ENCODE data around the gene CYP27A1.
"Not testable (repeated sequence)": the region's sequence is repeated elsewhere in the genome, so short reads cannot be mapped to it uniquely, and the experiment has no call there.

The CYP27A1 gene

GRCh38 chr2:218754781-218755180, 27.2 kb upstream of the CYP27A1 start:
- H3K4me1 ChIP-seq (ENCODE audit: insufficient read depth, low read length): no peaks in the 10 kb centered on the region
- H3K9me3 ChIP-seq (ENCODE audit: control insufficient read depth, insufficient read depth, low read length): no peaks in the 10 kb centered on the region
- H3K36me3 ChIP-seq (ENCODE audit: insufficient read depth, low read length): peaks cover 26% of the 10 kb centered on the region
- no peak overlapping the region for H3K9ac ChIP-seq (ENCODE audit: low read depth, low read length)

GRCh38 chr2:218755198-218755566, 26.8 kb upstream of the CYP27A1 start:
- peaks cover 22% of the 10 kb centered on the region for H3K36me3 ChIP-seq (ENCODE audit: insufficient read depth, low read length)
- no peaks in the 10 kb centered on the region for H3K9me3 ChIP-seq (ENCODE audit: control insufficient read depth, insufficient read depth, low read length)
- no peak overlapping the region for H3K9ac ChIP-seq (ENCODE audit: low read depth, low read length)
- H3K4me1 ChIP-seq (ENCODE audit: insufficient read depth, low read length): no peaks in the 10 kb centered on the region

DNA sequence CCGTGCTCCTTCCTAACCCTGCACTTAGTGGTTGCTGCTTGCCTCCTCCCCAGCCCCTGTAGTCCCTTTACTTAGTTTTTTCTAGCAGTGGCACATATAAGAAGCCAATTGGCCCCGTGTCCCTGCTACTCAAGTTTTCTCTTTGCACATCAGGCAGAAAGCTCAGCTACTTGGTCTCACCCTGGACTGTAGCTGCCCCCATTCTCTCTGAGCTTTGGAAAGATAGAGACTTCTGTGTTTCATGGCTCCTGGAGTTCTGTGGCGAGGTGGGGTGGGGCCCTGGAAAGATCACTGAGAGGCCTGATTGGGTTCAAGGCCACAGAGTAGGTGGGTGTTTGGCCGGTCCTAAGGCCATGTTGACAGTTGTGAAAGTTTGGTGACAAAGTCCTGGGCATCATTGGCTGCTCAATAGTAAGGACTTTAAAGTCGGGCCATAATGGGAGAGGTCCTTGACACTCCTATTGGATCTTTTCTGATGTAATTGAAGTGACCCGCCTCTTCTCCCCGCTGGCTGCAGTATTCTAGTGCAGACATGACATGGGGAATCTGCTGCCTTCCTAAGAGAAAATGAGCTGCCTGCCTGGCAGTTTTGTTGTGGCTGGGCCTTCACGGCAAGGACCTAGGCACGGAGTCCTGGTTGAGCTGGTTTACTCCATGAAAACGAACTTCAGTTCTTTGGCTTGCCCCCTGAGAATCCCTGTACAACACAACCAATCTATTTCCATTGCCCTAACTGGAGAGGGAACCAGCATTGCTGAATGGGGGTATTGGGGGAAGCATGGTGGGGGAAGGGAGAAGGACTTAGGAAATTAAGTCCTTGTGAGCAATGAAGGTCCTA, 26.2 kb upstream of the CYP27A1 start:
- Histone ChIP-seq H3K36me3 (ENCODE audit: insufficient read depth, low read length) (peaks cover 19% of the 10 kb centered on the region), H3K4me1 (ENCODE audit: insufficient read depth, low read length) (no peaks in the 10 kb centered on the region), H3K9me3 (ENCODE audit: control insufficient read depth, insufficient read depth, low read length) (no peaks in the 10 kb centered on the region), H3K9ac (ENCODE audit: low read depth, low read length) (no peak overlapping the region)

DNA sequence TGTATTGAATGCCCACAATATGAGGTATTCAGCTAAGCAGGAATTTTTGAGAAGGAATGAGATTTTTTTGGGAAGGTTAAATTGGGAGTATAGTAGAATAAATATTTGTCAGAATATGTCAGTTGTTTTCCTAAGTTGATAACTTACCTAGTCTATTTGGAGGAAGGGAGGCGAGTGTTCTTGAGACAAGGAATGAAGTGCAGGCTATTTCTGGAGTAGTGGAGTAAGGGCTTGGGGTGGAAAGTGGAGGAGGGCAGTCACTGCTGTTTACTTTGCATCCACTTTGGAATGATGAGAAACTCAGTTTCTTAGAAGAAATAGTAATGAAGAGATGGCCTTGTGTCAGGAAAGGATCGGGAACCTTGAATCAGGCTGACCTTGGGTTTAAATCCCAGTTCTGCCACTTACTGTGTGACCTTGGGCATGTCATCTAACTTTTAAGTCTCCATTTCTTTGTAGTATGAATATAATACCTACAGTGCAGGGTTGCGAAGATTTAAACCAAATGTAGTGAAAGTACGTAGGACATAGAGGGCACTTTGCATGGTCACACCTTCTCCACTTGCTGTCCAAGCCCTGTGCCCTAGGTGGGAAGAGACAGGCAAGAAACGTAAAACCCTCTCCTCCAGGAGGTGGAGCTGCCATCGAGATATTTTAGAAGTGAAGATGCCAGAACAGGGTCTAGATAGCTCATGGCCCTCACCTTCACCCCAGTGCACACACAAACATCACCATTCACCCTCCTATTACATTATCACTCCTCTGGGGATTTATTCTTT, 25.2 kb upstream of the CYP27A1 start:
- H3K9me3 ChIP-seq (ENCODE audit: control insufficient read depth, insufficient read depth, low read length): no peaks in the 10 kb centered on the region
- H3K36me3 ChIP-seq (ENCODE audit: insufficient read depth, low read length): peaks cover 19% of the 10 kb centered on the region
- no peak overlapping the region for H3K9ac ChIP-seq (ENCODE audit: low read depth, low read length)
- no peaks in the 10 kb centered on the region for H3K4me1 ChIP-seq (ENCODE audit: insufficient read depth, low read length)

GRCh38 chr2:218761795-218762194, 20.2 kb upstream of the CYP27A1 start:
- H3K9ac ChIP-seq (ENCODE audit: low read depth, low read length): no peak overlapping the region
- no peaks in the 10 kb centered on the region for H3K4me1 ChIP-seq (ENCODE audit: insufficient read depth, low read length)
- H3K36me3 ChIP-seq (ENCODE audit: insufficient read depth, low read length): no peaks in the 10 kb centered on the region
- no peaks in the 10 kb centered on the region for H3K9me3 ChIP-seq (ENCODE audit: control insufficient read depth, insufficient read depth, low read length)

GRCh38 chr2:218772759-218773158, 9.2 kb upstream of the CYP27A1 start:
- not testable (repeated sequence) for H3K9me3 ChIP-seq (ENCODE audit: control insufficient read depth, insufficient read depth, low read length); H3K36me3 ChIP-seq (ENCODE audit: insufficient read depth, low read length); H3K9ac ChIP-seq (ENCODE audit: low read depth, low read length); H3K4me1 ChIP-seq (ENCODE audit: insufficient read depth, low read length)

GRCh38 chr2:218773881-218774280, 8.1 kb upstream of the CYP27A1 start:
- no peaks in the 10 kb centered on the region for H3K36me3 ChIP-seq (ENCODE audit: insufficient read depth, low read length)

GRCh38 chr2:218776488-218776887, 5.5 kb upstream of the CYP27A1 start:
- Histone ChIP-seq H3K9me3 (ENCODE audit: control insufficient read depth, insufficient read depth, low read length) (peaks cover 7% of the 10 kb centered on the region; the same call in 1 of the 2 replicates), H3K4me1 (ENCODE audit: insufficient read depth, low read length) (peaks cover 4% of the 10 kb centered on the region), H3K36me3 (ENCODE audit: insufficient read depth, low read length) (no peaks in the 10 kb centered on the region), H3K9ac (ENCODE audit: low read depth, low read length) (no peak overlapping the region)

More at GRCh38 chr2:218773881-218774280, 8.1 kb upstream of the CYP27A1 start:
- no peaks in the 10 kb centered on the region for H3K4me1 ChIP-seq (ENCODE audit: insufficient read depth, low read length)
- no peak overlapping the region for H3K9ac ChIP-seq (ENCODE audit: low read depth, low read length)
- peaks cover 7% of the 10 kb centered on the region; the same call in 1 of the 2 replicates for H3K9me3 ChIP-seq (ENCODE audit: control insufficient read depth, insufficient read depth, low read length)

- Histone ChIP-seq H3K36me3 (ENCODE audit: insufficient read depth, low read length) (no peaks in the 10 kb centered on the region), H3K9ac (ENCODE audit: low read depth, low read length) (no peak overlapping the region), H3K9me3 (ENCODE audit: control insufficient read depth, insufficient read depth, low read length) (peaks cover 7% of the 10 kb centered on the region; the same call in 1 of the 2 replicates), H3K4me1 (ENCODE audit: insufficient read depth, low read length) (peaks cover 4% of the 10 kb centered on the region)
Observed at GRCh38 chr2:218777276-218777990, 4.5 kb upstream of the CYP27A1 start.

- Histone ChIP-seq H3K36me3 (ENCODE audit: insufficient read depth, low read length) (no peaks in the 10 kb centered on the region), H3K9ac (ENCODE audit: low read depth, low read length) (no peak overlapping the region), H3K4me1 (ENCODE audit: insufficient read depth, low read length) (peaks cover 4% of the 10 kb centered on the region), H3K9me3 (ENCODE audit: control insufficient read depth, insufficient read depth, low read length) (peaks cover 7% of the 10 kb centered on the region; the same call in 1 of the 2 replicates)
Observed at GRCh38 chr2:218780046-218780445, 1.9 kb upstream of the CYP27A1 start.

GRCh38 chr2:218780851-218781690, 876 bp upstream of the CYP27A1 start:
- H3K4me1 ChIP-seq (ENCODE audit: insufficient read depth, low read length): peaks cover 4% of the 10 kb centered on the region
- no peaks in the 10 kb centered on the region for H3K36me3 ChIP-seq (ENCODE audit: insufficient read depth, low read length)
- peak overlapping the region; percentile 82 for H3K9ac ChIP-seq (ENCODE audit: low read depth, low read length)
- H3K9me3 ChIP-seq (ENCODE audit: control insufficient read depth, insufficient read depth, low read length): peaks cover 7% of the 10 kb centered on the region; the same call in 1 of the 2 replicates

GRCh38 chr2:218782528-218782844, 539 bp downstream of the CYP27A1 start:
- Histone ChIP-seq H3K9ac (ENCODE audit: low read depth, low read length) (peak overlapping the region; percentile 82), H3K36me3 (ENCODE audit: insufficient read depth, low read length) (no peaks in the 10 kb centered on the region), H3K9me3 (ENCODE audit: control insufficient read depth, insufficient read depth, low read length) (no peaks in the 10 kb centered on the region), H3K4me1 (ENCODE audit: insufficient read depth, low read length) (peaks cover 4% of the 10 kb centered on the region)

DNA sequence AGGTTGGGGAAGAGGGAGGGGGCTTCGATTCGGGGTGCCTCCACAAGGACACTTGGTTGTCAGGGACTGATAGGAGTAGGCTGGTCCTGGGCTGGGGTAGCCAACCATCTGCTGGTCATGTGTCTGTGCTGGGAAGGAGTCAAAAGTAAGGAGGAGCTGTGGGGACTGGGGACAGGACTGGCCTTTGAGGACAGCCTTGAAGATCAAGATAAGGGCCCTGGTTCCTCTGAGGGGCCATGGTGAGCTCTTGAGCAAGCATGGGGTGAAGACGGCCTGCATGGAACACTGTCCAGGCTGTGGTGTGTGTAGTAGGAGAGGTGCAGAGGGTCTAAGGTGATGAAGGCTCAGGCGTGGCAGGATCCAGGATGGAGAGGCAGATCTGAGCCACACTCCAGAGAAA, 1.7 kb downstream of the CYP27A1 start:
- H3K4me1 ChIP-seq (ENCODE audit: insufficient read depth, low read length): peaks cover 4% of the 10 kb centered on the region
- H3K9me3 ChIP-seq (ENCODE audit: control insufficient read depth, insufficient read depth, low read length): no peaks in the 10 kb centered on the region
- no peak overlapping the region for H3K9ac ChIP-seq (ENCODE audit: low read depth, low read length)
- H3K36me3 ChIP-seq (ENCODE audit: insufficient read depth, low read length): no peaks in the 10 kb centered on the region

GRCh38 chr2:218785103-218785502, 3.2 kb downstream of the CYP27A1 start:
- H3K4me1 ChIP-seq (ENCODE audit: insufficient read depth, low read length): peaks cover 4% of the 10 kb centered on the region
- no peak overlapping the region for H3K9ac ChIP-seq (ENCODE audit: low read depth, low read length)
- no peaks in the 10 kb centered on the region for H3K9me3 ChIP-seq (ENCODE audit: control insufficient read depth, insufficient read depth, low read length)

More at GRCh38 chr2:218785103-218785502, 3.2 kb downstream of the CYP27A1 start:
- H3K36me3 ChIP-seq (ENCODE audit: insufficient read depth, low read length): no peaks in the 10 kb centered on the region
